ENCODE data around the gene CPB2. TPM values are rescaled to one million over a fixed set of nuclear protein-coding genes. Genes with fewer than 3 reads are reported as not detected.

The CPB2 gene, protein sequence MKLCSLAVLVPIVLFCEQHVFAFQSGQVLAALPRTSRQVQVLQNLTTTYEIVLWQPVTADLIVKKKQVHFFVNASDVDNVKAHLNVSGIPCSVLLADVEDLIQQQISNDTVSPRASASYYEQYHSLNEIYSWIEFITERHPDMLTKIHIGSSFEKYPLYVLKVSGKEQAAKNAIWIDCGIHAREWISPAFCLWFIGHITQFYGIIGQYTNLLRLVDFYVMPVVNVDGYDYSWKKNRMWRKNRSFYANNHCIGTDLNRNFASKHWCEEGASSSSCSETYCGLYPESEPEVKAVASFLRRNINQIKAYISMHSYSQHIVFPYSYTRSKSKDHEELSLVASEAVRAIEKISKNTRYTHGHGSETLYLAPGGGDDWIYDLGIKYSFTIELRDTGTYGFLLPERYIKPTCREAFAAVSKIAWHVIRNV
- total RNA-seq (2022; extraction: Qiagen RNA extraction), result not detected in 5 replicates

DNA sequence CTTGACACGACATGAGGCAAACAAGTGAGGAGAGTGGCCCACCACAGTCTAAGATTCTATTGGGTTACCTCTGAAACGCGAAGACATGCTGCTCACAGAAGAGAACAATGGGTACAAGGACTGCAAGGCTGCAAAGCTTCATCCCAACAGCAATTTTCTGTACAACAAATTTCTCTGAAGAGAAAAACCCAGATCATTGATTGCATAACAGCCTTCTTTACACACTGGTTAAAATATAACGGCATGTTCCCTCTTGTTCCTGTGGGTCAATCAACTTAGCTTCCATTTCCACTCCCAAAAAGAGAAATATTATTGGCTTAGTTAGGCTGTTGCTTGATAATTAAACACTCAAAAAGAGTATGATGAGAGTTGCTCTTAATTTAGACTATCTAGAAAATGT lies at the start of gene CPB2:
Gene CPB2 (minus strand): TSS at position 166 of the 400 bp plus-strand sequence. CDS start 24 bp downstream, at position 142.

DNA sequence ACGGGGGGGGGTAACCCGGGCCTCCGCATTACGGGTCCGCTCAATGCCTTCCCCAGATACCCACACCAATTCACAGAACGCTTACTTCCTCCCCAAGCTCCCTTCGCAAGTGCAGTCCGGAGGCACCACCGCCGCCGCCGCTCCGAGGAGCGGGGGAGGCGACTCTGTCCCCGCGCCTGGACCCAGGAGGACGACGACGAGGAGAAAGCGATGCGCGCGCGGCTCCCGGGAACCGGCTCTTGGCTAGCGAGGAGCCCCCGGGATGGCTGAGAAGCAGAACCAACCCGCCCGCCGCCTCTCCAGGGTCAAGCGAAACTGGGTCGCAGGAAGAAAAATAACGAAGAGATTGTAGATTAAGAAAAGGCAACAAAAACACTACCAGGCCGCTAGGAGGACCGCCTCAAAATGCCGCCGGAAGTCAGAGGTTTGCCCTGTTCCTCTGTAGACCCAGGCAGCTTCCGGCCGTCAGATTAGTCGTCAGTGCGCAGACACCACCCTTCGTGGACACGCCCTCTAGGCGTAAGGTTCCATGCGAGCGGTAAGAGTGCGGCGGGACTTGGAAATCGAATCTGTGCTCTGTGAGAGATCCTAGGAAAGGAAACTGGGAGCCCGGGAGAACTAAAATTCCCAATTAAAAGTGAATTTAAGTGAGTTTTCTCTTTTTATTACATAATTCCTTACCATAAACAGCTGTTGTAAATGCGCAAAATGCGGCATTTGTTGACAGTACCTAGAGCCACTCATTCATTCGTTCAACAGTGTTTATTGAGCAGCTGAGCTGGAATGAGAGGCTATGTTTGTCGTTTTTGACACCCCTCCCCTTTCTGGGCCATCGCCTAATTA lies 52.3 kb downstream of the CPB2 start, which contains the start of gene ZC3H13:
Gene ZC3H13 (minus strand): TSS at position 428 of the 843 bp plus-strand sequence. CDS start 7,239 bp downstream, outside the sequence.

Other genes with a start within 250 kb of the CPB2 start
- gene ZC3H13, start 52.3 kb downstream of the CPB2 start, total RNA-seq (2022; extraction: Qiagen RNA extraction), result 9.8 to 18.4 TPM (median 14.9 TPM) in 5 replicates
- 0.09 to 0.16 TPM (median 0.14 TPM) in 5 replicates for gene LCP1, start 77.1 kb upstream of the CPB2 start, total RNA-seq (2022; extraction: Qiagen RNA extraction)
- gene LRRC63, start 106.9 kb upstream of the CPB2 start, total RNA-seq (2022; extraction: Qiagen RNA extraction), result 0.05 to 0.13 TPM in 2 of 5 replicates, not detected in the others